KMS-11 (cell line): ENCODE data around the gene DGKB.

ENCODE experiments used
- H2AFZ ChIP-seq: fragments of 200-600 bp; sonication (generic); 2 replicates; pipeline ENCODE4 v1.6.1; 2016; ENCODE audit warnings: antibody characterized with exemption, mixed run types, low read depth
- H3K27ac ChIP-seq: fragments of 200-600 bp; sonication (generic); 2 replicates; pipeline ENCODE4 v1.6.1; 2016; ENCODE audit warnings: mild to moderate bottlenecking, mixed run types
- H3K27me3 ChIP-seq: fragments of 200-600 bp; sonication (generic); 2 replicates; pipeline ENCODE4 v1.6.1; 2017; ENCODE audit warnings: mild to moderate bottlenecking, low read depth, mixed run types, moderate library complexity; ENCODE audit not compliant: insufficient read depth
- H3K36me3 ChIP-seq: fragments of 200-600 bp; sonication (generic); 2 replicates; pipeline ENCODE4 v1.6.1; 2017; ENCODE audit warnings: mild to moderate bottlenecking, mixed run types; ENCODE audit not compliant: insufficient read depth
- H3K4me1 ChIP-seq: fragments of 200-600 bp; sonication (generic); 2 replicates; pipeline ENCODE4 v1.6.1; 2016; ENCODE audit warnings: mild to moderate bottlenecking, low read depth, mixed run types; ENCODE audit not compliant: poor library complexity, severe bottlenecking
- H3K4me2 ChIP-seq: fragments of 200-600 bp; sonication (generic); 2 replicates; pipeline ENCODE4 v1.7.0; 2016; ENCODE audit warnings: mild to moderate bottlenecking, mixed run types
- H3K4me3 ChIP-seq: fragments of 200-600 bp; sonication (generic); IDR thresholded peaks from 2 replicates; pipeline ENCODE4 v1.6.1; 2017; ENCODE audit warnings: low read depth, low read length, mixed read lengths; ENCODE audit not compliant: insufficient read depth
- H3K79me2 ChIP-seq: fragments of 200-600 bp; sonication (generic); 2 replicates; pipeline ENCODE4 v1.6.1; 2016; ENCODE audit warnings: low read depth, mixed run types; ENCODE audit not compliant: insufficient read depth
- H3K9ac ChIP-seq: fragments of 200-600 bp; sonication (generic); 2 replicates; pipeline ENCODE4 v1.6.1; 2016; ENCODE audit warnings: mild to moderate bottlenecking, mixed run types
- H4K20me1 ChIP-seq: fragments of 200-600 bp; sonication (generic); 2 replicates; pipeline ENCODE4 v1.6.1; 2016; ENCODE audit warnings: mild to moderate bottlenecking, mixed run types; ENCODE audit not compliant: insufficient read depth
- TF ChIP-seq, protein P1 (sequence below): fragments of 200-600 bp; sonication (generic); conservative IDR thresholded peaks from 2 replicates; pipeline ENCODE4 v1.6.1; 2017; ENCODE audit warnings: low read depth, mild to moderate bottlenecking, antibody characterized with exemption, low read length, moderate library complexity, mixed read lengths

The DGKB gene

DNA sequence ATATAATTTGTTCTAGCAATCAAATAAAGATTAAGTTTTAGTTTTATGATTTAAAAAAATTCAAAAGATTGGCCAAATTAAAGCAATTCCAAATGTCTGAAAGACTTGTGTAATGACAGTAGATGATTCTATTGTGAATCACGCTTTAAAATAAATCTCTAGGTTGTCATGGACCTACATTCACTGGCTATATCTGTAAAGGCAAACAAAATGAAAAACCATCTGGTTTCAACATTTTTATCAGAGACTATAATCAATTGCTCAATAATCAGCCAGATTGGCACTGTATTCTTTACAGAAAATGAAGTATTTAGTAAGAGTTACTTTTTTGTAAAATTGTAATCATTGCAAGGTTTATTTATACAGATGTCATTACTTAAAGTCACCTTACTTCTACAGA, 60.7 kb downstream of the DGKB start:
- Histone ChIP-seq H4K20me1 (no peaks in the 10 kb centered on the region), H3K4me1 (no peaks in the 10 kb centered on the region), H3K27ac (no peak overlapping the region), H3K79me2 (no peaks in the 10 kb centered on the region), H3K36me3 (no peaks in the 10 kb centered on the region), H3K27me3 (no peaks in the 10 kb centered on the region), H3K9ac (no peak overlapping the region), H3K4me3 (no peak overlapping the region), H2AFZ (no peak overlapping the region), H3K4me2 (no peak overlapping the region)
- TF ChIP-seq, protein P1, sequence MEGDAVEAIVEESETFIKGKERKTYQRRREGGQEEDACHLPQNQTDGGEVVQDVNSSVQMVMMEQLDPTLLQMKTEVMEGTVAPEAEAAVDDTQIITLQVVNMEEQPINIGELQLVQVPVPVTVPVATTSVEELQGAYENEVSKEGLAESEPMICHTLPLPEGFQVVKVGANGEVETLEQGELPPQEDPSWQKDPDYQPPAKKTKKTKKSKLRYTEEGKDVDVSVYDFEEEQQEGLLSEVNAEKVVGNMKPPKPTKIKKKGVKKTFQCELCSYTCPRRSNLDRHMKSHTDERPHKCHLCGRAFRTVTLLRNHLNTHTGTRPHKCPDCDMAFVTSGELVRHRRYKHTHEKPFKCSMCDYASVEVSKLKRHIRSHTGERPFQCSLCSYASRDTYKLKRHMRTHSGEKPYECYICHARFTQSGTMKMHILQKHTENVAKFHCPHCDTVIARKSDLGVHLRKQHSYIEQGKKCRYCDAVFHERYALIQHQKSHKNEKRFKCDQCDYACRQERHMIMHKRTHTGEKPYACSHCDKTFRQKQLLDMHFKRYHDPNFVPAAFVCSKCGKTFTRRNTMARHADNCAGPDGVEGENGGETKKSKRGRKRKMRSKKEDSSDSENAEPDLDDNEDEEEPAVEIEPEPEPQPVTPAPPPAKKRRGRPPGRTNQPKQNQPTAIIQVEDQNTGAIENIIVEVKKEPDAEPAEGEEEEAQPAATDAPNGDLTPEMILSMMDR = no peak

DNA sequence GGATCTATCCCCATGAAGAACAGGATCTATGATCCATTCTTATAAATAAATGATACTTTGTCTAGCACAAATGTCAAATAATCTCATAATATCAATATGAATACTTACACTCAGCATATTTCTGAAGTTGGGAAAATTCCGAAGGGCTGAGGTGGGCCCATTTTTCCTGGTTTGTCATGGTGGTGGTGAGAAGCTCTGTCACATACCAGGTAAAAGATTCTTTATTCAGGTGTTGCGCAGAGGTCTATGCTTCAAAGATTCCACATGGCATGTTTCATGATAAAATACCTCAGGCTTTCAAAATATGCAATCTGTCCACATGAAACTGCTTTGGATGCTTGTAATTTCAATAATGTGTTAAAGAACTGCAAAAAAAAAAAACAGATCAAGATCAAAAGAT, 61.5 kb downstream of the DGKB start:
- Histone ChIP-seq H3K9ac (no peak overlapping the region), H3K4me2 (no peak overlapping the region), H3K4me3 (no peak overlapping the region), H3K27ac (no peak overlapping the region), H3K27me3 (no peaks in the 10 kb centered on the region), H4K20me1 (no peaks in the 10 kb centered on the region), H3K36me3 (no peaks in the 10 kb centered on the region), H3K79me2 (no peaks in the 10 kb centered on the region), H3K4me1 (peaks cover 6% of the 10 kb centered on the region), H2AFZ (no peak overlapping the region)
- TF ChIP-seq, protein P1 = no peak

DNA sequence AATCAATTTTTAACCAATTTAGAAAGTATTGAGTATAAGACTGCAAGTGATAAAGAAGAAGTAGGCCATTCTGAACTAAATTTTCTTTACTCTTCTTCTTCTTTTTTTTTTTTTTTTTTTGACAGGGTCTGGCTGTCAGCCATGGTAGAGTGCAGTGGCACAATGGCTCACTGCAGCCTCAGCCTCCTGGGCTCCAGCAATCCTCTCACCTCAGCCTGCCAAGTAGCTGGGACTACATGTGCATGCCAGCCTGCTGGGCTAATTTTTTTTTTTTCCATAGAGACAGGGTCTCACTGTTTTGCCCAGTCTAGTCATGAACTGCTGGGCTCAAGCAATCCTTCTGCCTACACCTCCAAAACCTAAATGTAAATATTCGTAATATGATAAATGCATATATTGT, 63.2 kb downstream of the DGKB start:
- H3K4me1 ChIP-seq = peaks cover 23% of the 10 kb centered on the region
- H3K4me2 ChIP-seq = no peak overlapping the region
- no peak overlapping the region for H3K9ac ChIP-seq
- H3K27ac ChIP-seq = no peak overlapping the region
- H4K20me1 ChIP-seq = no peaks in the 10 kb centered on the region
- no peak overlapping the region for H3K4me3 ChIP-seq
- TF ChIP-seq, protein P1 = no peak
- no peaks in the 10 kb centered on the region for H3K79me2 ChIP-seq
- no peaks in the 10 kb centered on the region for H3K27me3 ChIP-seq
- H3K36me3 ChIP-seq = no peaks in the 10 kb centered on the region
- no peak overlapping the region for H2AFZ ChIP-seq

DNA sequence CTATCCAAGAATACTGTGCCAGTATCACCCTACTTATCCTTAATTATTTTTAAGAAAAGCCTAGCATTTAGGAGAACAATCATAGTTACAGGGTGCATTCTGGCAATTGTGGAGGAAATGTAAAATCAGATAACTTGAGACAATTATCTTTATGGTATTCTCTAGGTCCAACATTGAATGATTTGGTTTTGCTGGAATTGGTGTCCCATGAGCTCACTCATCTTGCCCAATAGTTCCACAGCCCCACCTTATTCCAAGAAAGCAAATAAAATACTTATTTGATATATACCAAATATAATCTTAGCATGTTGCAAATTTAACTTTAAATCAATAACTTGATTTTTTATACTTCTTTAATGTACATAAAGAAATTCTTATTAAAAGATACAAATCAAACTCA, 65.3 kb downstream of the DGKB start:
- H4K20me1 ChIP-seq = no peaks in the 10 kb centered on the region
- no peak overlapping the region for H2AFZ ChIP-seq
- no peak overlapping the region for H3K27ac ChIP-seq
- no peak overlapping the region for H3K4me2 ChIP-seq
- no peaks in the 10 kb centered on the region for H3K27me3 ChIP-seq
- H3K9ac ChIP-seq = no peak overlapping the region
- H3K36me3 ChIP-seq = no peaks in the 10 kb centered on the region
- TF ChIP-seq, protein P1 = no peak
- no peaks in the 10 kb centered on the region for H3K79me2 ChIP-seq
- H3K4me3 ChIP-seq = no peak overlapping the region
- peaks cover 36% of the 10 kb centered on the region for H3K4me1 ChIP-seq
